ENCODE results near the gene PACS1.

GRCh38 chr11:66115638-66116301, 45.7 kb downstream of the PACS1 start:
- TF ChIP-seq TAF1 (IDR thresholded peaks at IDR 0.05; ENCODE audit: low read depth, low read length) (no peak), POLR2A (IDR thresholded peaks at IDR 0.05; ENCODE audit: low read depth, low read length) (peak; percentile 47; the same call in 1 of the 2 replicates), POLR2AphosphoS5 (IDR thresholded peaks at IDR 0.05; ENCODE audit: low read depth, low read length) (peak; percentile 32; the same call in 1 of the 2 replicates), PAX5 (IDR thresholded peaks at IDR 0.05; ENCODE audit: insufficient read depth, low read length, severe bottlenecking) (no peak)

Data from GM12891 (cell line).